CD4-positive, alpha-beta T cell treated with Interleukin-6 at 100 ng/mL for 8 hours (primary cell): Measurements from ENCODE around the gene AKAP7.
A peak's percentile ranks its signal among the peaks of the same experiment; 100 is the strongest.

Experiments
- DNase-seq: peaks from one replicate; pipeline ENCODE4 v3.0.0-alpha.2; 2020; ENCODE audit warnings: mixed read lengths, low spot score

AKAP7 gene

DNA sequence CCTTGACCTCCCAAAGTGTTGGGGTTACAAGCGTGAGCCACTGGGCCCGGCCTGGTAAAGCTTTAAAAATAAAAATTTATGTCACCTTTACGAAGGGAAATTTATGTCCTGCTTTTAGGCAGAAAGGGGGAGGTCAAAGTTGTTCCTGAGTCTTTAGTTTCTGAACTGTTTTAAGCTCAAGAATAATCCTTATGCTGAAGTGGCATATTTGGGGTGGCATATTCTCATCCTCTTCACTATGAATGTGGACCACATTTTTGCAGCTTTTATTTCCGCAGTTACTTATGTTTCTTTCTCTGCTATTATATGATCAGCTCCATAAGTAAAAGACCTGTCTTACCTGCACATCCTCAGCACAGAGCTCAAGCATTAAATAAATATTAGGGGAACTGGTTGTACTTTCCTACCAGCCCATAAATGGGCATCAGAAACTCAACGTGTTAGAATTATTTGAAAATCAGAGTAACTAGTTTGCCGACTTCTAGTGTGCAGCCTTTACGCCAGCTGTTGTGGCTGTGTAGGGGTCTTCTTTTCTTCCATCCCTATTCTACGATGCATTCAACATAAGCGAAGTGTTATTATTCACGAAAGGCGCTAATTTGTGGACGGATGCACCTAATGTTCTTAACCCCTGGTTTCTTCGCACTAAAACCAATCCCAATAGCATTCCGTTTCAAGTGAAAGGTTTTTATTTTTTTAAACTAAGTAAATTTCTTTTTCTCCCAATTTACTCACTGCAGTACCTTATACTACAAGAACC, 867 bp upstream of the AKAP7 start:
- no peak for DNase-seq

GRCh38 chr6:131134980-131135243, 355 bp upstream of the AKAP7 start:
- DNase-seq = no peak

DNA sequence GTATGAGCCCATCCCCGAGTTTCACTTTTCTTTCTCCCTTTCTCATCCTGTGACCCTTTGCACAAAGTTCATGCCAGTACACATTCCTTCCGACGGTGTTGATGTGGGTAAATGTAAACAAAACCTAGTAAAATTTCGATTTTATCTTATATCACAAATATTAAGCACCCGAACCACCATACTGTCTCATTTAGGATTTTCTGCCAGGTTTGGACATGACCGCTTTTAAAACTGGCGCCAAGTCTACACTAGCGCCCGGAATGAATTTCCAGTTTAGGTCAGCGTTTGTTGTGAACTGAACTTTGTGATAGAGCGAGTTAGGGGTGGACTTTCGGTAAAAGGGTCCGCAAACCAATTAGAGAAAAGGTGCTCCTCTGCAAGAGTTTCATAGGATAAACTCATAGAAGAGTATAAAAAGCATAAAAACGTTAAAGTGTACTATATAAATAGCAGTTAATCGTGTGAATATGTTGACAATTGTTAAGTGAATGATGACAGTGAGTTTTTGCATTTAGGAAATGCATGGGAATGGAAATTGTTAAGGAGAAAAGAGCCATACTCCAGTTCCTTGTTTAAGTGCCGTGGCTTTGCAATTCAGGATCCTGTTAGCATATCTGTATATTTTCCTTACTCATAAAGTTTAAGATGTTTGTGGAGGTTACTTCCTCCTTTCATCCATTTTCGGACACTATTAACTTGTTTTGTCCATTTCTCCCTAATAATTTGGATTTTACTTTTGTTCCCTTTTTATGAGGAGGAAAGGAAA, 937 bp downstream of the AKAP7 start:
- DNase-seq = no peak

DNA sequence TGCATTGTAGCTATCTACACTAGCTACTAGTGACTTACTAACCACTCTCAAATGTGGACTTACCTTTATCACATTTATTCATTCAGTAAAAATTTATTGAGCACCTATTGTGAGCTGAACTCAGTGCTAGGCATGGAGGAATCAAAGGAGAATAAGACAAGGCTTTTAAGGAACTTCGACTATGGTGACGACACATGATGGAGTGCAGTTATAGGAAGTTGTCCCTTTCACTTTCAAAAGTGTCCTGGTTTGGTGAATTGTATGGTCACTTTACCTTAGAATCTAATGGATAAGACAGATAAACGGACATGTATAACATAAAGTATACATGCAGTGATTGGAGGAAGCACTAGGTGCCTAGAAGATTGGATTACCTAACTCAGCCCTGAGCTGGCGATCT, 4.3 kb downstream of the AKAP7 start:
- no peak for DNase-seq

GRCh38 chr6:131143319-131143718, 8.1 kb downstream of the AKAP7 start:
- no peak for DNase-seq

GRCh38 chr6:131146865-131147264, 11.6 kb downstream of the AKAP7 start:
- DNase-seq = no peak

DNA sequence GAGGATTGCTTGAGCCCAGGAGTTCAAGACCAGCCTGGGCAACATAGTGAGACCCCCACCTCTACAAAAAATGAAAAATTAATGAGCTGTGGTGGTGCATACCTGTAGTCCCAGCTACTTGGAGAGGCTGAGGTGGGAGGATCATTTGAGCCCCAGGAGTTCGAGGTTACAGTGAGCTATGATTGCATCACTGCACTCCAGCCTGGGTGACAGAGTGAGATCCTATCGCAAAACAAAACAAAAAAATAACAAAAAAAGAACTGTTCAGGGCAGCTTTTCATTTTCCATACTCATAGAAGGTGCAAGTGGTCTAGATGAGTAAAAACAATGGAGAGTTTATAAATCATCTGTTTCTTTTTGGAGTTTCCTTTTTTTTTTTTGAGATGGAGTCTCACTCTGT, 21.1 kb downstream of the AKAP7 start:
- no peak for DNase-seq

GRCh38 chr6:131159578-131159977, 24.3 kb downstream of the AKAP7 start:
- no peak for DNase-seq

- DNase-seq = no peak
Measured at GRCh38 chr6:131160254-131160758, 25.0 kb downstream of the AKAP7 start.

GRCh38 chr6:131161987-131162386, 26.7 kb downstream of the AKAP7 start:
- no peak for DNase-seq

- DNase-seq = no peak
Measured at GRCh38 chr6:131163886-131164285, 28.6 kb downstream of the AKAP7 start.

- DNase-seq = no peak
Measured at GRCh38 chr6:131164506-131164905, 29.2 kb downstream of the AKAP7 start.

DNA sequence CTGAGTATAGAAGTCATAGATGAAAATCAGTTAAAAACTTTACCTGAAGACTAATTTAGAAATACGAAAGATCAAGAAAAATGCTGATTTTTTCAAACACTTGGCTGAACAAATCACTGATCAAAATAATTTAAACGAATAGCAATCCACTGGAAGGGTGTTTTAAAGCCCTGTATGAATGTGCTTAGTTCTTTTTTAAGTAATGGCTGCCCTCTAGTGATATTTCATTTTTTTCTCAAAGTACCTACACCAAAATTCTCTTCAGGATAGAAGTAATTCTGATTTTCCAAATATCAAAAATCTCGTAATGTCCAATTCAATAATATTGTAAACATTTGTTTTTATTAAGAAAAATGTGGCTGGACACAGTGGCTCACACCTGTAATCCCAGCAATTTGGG, 32.5 kb downstream of the AKAP7 start:
- DNase-seq = no peak

DNA sequence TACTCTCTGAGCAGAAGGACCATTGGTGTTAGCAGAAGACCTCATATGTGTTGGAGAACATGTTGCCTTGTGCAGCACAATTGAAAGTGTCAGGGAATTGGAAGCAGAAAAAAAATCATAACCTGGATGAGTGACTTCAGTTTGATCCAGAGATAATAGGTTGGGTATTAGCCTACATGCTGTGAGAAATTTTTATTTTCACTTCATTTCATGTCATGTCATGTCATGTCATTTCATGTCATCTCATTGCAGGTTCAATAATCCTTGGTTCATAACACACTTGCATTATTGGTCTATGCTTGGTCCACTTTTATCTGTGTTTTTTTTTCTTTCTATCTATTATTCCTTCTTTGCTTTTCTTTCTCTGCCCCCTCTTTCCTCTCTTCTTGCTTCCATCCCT, 34.3 kb downstream of the AKAP7 start:
- DNase-seq = no peak

- DNase-seq = no peak
Measured at GRCh38 chr6:131172222-131172621, 37.0 kb downstream of the AKAP7 start.

DNA sequence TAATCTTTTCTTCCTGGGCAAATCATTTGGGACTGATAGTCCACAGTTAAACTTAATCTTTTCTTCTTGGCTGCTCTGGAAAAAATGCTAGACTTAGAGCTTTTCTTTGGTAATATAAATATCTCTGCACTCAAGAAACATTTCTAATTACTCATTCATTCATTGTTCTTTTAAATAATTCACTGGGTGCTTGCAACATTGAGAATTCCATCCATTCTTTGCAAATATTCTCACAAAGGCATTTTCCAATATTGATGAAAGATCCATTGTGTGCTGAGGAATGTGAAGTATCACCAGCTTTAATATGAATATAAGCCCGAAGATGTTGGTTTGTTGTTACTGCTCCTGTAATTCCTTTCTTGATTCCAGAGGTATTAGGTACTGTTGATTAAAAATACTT, 38.4 kb downstream of the AKAP7 start:
- DNase-seq = no peak

- no peak for DNase-seq
Measured at GRCh38 chr6:131175564-131175963, 40.3 kb downstream of the AKAP7 start.

DNA sequence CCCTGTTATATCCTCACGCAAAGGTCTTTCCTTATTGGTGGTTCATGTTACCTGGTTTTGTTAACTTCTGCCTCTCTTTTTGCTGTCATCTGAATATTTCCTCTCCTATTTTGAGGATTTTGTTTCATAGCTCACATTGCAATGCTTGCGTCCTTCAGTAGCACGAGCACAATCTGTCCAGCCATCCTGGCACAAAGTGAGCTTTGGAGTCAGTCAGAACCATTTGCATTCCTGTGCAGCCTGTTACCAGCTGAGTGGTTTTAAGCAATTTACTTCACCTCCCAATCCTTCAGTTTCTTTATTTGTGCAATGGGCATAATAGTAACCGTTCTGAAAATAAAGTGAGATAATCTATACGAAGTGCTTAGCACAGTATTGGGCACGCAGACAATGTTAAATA, 42.7 kb downstream of the AKAP7 start:
- DNase-seq = no peak

DNA sequence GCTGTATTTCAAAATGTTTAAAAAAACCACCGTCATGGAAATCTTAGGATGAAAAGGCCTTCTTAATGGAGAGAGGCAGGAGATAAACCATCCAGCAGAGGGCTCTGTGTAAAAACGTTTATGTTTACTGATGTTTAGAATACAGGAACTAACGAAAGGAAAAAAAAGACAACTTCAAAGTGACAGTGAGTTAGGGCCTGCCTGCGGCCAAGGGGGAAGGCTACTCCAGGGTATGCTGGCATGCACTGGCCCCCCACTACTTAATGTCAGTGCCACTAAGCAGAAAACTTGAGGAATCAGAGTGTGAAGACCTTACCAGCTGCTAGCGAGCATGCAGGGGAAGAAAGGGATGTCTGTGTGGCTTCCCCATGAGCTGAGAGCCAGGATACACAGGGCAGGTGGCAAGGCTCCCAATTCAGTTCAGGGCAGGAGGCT, 47.7 kb downstream of the AKAP7 start:
- DNase-seq = peak; percentile 52

DNA sequence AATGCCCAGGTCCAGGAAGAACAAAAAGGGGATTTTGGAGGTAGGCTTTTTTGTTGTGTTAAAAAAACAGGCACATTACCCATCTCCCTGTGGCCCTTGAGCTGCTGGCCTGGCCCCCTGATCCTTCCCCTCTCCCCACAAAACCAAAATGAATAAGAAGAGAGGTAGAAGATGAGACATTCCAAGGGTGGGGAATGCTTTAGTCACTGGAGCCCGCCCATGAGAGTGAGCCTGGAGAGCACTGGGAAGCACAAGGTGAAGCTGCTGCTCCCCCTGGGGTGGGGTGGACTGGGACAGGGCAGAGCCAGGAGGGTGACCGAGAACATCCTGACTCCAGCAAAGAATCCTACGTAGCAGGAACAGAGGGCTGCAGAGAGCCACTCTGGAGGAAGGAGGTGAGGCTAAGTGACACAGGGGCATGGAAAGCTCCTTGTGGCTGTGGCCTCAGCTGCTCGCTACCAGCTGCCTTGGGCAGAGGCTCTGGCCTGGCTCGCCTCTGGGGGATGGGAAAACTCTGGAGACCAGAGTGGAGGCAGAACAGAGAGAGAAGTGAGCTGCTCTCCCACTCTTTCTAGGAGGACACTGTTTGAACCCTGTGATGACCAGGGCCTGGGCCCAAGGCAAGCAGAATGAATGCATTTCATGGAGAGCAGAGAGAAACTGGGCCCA, 48.3 kb downstream of the AKAP7 start:
- DNase-seq = no peak

- no peak for DNase-seq
Measured at GRCh38 chr6:131191590-131191989, 56.3 kb downstream of the AKAP7 start.

DNA sequence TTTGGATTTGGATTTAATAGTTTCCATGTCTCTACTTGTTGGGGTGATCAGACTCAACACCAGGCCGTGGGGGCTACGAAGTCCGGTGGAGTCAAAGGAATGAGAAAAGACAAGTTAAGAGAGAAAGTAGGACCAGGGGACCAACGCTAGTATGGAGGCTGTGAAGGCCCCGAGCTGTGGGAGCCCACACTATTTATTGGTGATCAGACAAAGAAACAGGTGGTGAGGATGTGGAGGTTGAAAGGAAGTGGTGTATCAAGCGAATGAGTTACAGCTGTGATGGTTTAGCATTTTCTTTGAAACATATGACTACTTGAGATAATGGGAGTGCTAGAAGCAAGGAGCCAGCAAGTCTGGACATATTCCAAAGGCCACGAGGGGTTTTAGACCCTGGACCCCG, 62.4 kb downstream of the AKAP7 start:
- DNase-seq = peak; percentile 65
